GM12878 (cell line): ENCODE data around the gene SEC14L1. TPM values are rescaled to one million over a fixed set of nuclear protein-coding genes. Genes with fewer than 3 reads are reported as not detected.

Source experiments
- ATAC-seq: fragments of 200-7000 bp; cut with Tn5 transposase; 3 replicates; pipeline ENCODE4 v1.9.1; 2020; ENCODE audit warnings: mild to moderate bottlenecking, moderate library complexity
- BruUV-seq: library from RNA; stranded (reverse); fragments of 400-500 nt; replicated peaks from 2 replicates; lab custom pipeline; 2021; lab: Mats Ljungman, UMichigan
- CTCF ChIA-PET: fragments of 300-600 bp; sonication (Branson Sonifier 250); formaldehyde crosslinking; extraction: SDS; loops from one replicate; lab custom pipeline; 2021; ENCODE audit warnings: inconsistent platforms; lab: Yijun Ruan, JAX
- POLR2A ChIA-PET: fragments of 350-600 bp; formaldehyde crosslinking; extraction: SDS; loops from one replicate; lab custom pipeline; 2021; ENCODE audit warnings: inconsistent platforms; lab: Charles Lee
- RAD21 ChIA-PET: fragments of 300-600 bp; sonication (Branson Sonifier 250); formaldehyde crosslinking; loops from one replicate; lab custom pipeline; 2023; ENCODE audit warnings: antibody characterized with exemption; ENCODE audit not compliant: unreplicated experiment; lab: Charles Lee
- SMC1A ChIA-PET: fragments of 300-600 bp; sonication (Branson Sonifier 250); formaldehyde crosslinking; loops from one replicate; lab custom pipeline; 2023; ENCODE audit not compliant: unreplicated experiment, uncharacterized antibody; lab: Charles Lee
- DNase-seq: peaks from one replicate; pipeline ENCODE4 v3.0.0-alpha.2; 2011; ENCODE audit warnings: low read depth, low spot score
- FAIRE-seq: peaks from 3 replicates; lab custom pipeline; 2011; peaks lifted over from hg19 to GRCh38; lab: Jason Lieb, UNC
- H2AFZ ChIP-seq: 2 replicates; pipeline ENCODE4 v1.6.0; 2011; ENCODE audit warnings: low read depth, low read length, control low read depth; ENCODE audit not compliant: control insufficient read depth
- H3K27ac ChIP-seq: 2 replicates; pipeline ENCODE4 v1.5.1; 2011; ENCODE audit warnings: control low read depth; ENCODE audit not compliant: control insufficient read depth, insufficient read depth
- H3K27me3 ChIP-seq, 2 experiments: replicated peaks in 1 of 2; 2 replicates each; pipeline versions ENCODE4 v1.6.0 to v1.6.1; 2011; ENCODE audit warnings: low read length in 1 of 2; ENCODE audit not compliant: control insufficient read depth in 2 of 2, insufficient read depth in 2 of 2
- H3K36me3 ChIP-seq, 2 experiments: 2 replicates each; pipeline ENCODE4 v1.5.1; 2011; ENCODE audit warnings: low read length in 1 of 2; ENCODE audit not compliant: control insufficient read depth in 2 of 2, insufficient read depth in 2 of 2
- H3K4me1 ChIP-seq: 2 replicates; pipeline ENCODE4 v1.6.1; 2011; ENCODE audit warnings: mild to moderate bottlenecking, low read length, moderate library complexity, mixed read lengths; ENCODE audit not compliant: control insufficient read depth, insufficient read depth
- H3K4me2 ChIP-seq: 2 replicates; pipeline ENCODE4 v1.6.0; 2011; ENCODE audit warnings: control low read depth; ENCODE audit not compliant: control insufficient read depth, insufficient read depth
- H3K4me3 ChIP-seq: fragments of 200-600 bp; sonication (generic); 2 replicates; pipeline ENCODE4 v1.5.1; 2016
- H3K79me2 ChIP-seq: 2 replicates; pipeline ENCODE4 v1.6.0; 2011; ENCODE audit warnings: low read length; ENCODE audit not compliant: control insufficient read depth, insufficient read depth
- H3K9ac ChIP-seq: 2 replicates; pipeline ENCODE4 v1.8.0; 2011; ENCODE audit warnings: low read length, control low read depth, mixed read lengths; ENCODE audit not compliant: control insufficient read depth, insufficient read depth
- H3K9me3 ChIP-seq: replicated peaks from 3 replicates; pipeline ENCODE4 v1.5.1; 2011; ENCODE audit warnings: mild to moderate bottlenecking, low read length; ENCODE audit not compliant: control insufficient read depth, insufficient read depth
- H4K20me1 ChIP-seq: 2 replicates; pipeline ENCODE4 v1.6.0; 2011; ENCODE audit not compliant: control insufficient read depth, insufficient read depth
- CHD1 ChIP-seq: IDR thresholded peaks from 2 replicates; pipeline ENCODE4 v1.6.1; 2012; ENCODE audit warnings: low read depth, low read length, improper control_type of control experiment
- DPF2 ChIP-seq: fragments of 450-650 bp; IDR thresholded peaks from 2 replicates; pipeline ENCODE4 v1.6.1; 2017; ENCODE audit warnings: mild to moderate bottlenecking
- IKZF2 ChIP-seq, 2 experiments: fragments of 450-650 bp; IDR thresholded peaks; 2 replicates each; pipeline ENCODE4 v1.6.1; 2017; ENCODE audit warnings: mild to moderate bottlenecking in 2 of 2, moderate library complexity in 2 of 2
- IRF4 ChIP-seq: IDR thresholded peaks from 2 replicates; pipeline ENCODE4 v1.6.1; 2011; ENCODE audit warnings: low read depth, low read length
- MAX ChIP-seq: IDR thresholded peaks from 2 replicates; pipeline ENCODE4 v1.6.1; 2012; ENCODE audit warnings: low read depth, low read length, improper control_type of control experiment
- NFIC ChIP-seq: IDR thresholded peaks from 2 replicates; pipeline ENCODE4 v1.6.1; 2012; ENCODE audit warnings: low read depth, mild to moderate bottlenecking, inconsistent platforms, low read length, moderate library complexity
- NR2C2 ChIP-seq: IDR thresholded peaks from 2 replicates; pipeline ENCODE4 v1.6.1; 2011; ENCODE audit warnings: borderline replicate concordance, low read depth; ENCODE audit not compliant: control insufficient read depth, insufficient read length
- NRF1 ChIP-seq: conservative IDR thresholded peaks from 2 replicates; pipeline ENCODE4 v1.6.1; 2011; ENCODE audit warnings: mild to moderate bottlenecking, low read depth, low read length, improper control_type of control experiment
- RFX5 ChIP-seq: IDR thresholded peaks from 2 replicates; pipeline ENCODE4 v1.6.1; 2011; ENCODE audit warnings: low read depth, low read length, improper control_type of control experiment
- RUNX3 ChIP-seq: IDR thresholded peaks from 2 replicates; pipeline ENCODE4 v1.6.1; 2012; ENCODE audit warnings: low read length, inconsistent platforms
- SMARCA5 ChIP-seq: fragments of 450-650 bp; IDR thresholded peaks from 2 replicates; pipeline ENCODE4 v1.6.1; 2017; ENCODE audit warnings: mild to moderate bottlenecking
- SMC3 ChIP-seq: IDR thresholded peaks from 2 replicates; pipeline ENCODE4 v1.6.1; 2011; ENCODE audit warnings: low read length, improper control_type of control experiment, borderline replicate concordance
- ZBED1 ChIP-seq: IDR thresholded peaks from 2 replicates; pipeline ENCODE4 v1.6.1; 2016; ENCODE audit warnings: borderline replicate concordance
- WGBS: methylation state at CpG from one replicate; pipeline ENCODE4 v1.1.6; 2016; ENCODE audit warnings: low lambda C conversion rate; ENCODE audit not compliant: insufficient replicate concordance, insufficient coverage; ENCODE audit errors: missing lambda C conversion rate; 5-methylcytosine and 5-hydroxymethylcytosine counted together
- in situ Hi-C: fragments of 300-500 bp; cut with MboI; formaldehyde crosslinking; loops from 9 replicates; pipeline ENCODE4 v1.14.3; 2018; ENCODE audit warnings: mixed read lengths
- intact Hi-C: fragments of 100-400 bp; cut with micrococcal nuclease; formaldehyde crosslinking; loops from one replicate; pipeline ENCODE4 v1.14.2; 2022; ENCODE audit not compliant: unreplicated experiment
- polyA plus RNA-seq, 11 experiments: library from polyadenylated mRNA; depleted of rRNA in 4 of 11; unstranded in 6 of 11; stranded (reverse) in 5 of 11; fragments of >200 nt; fragmentation: Nextera tagmentation in 4 of 11; fragmentation: Illumina TruSeq in 1 of 11; extraction: Ambion mirVana in 4 of 11; extraction: Trizol in 1 of 11; gene quantifications; 1 replicate in 1 of 11; 2 replicates in 10 of 11; pipeline versions ENCODE4 v1.2.1 to v1.2.3, GENCODE V29; 2011 to 2016; ENCODE audit warnings: inconsistent platforms in 2 of 11, missing spikeins in 2 of 11, low read depth in 1 of 11
- total RNA-seq, 4 experiments: library from RNA; depleted of rRNA in 3 of 4; stranded (reverse); fragments of >200 nt in 3 of 4; fragmentation: Illumina TruSeq in 1 of 4; extraction: Trizol in 1 of 4; gene quantifications; 2 replicates each; pipeline versions ENCODE4 v1.2.1 to v1.2.3, GENCODE V29; 2013 to 2021
- TF ChIP-seq, protein P1 (sequence below): fragments of 450-650 bp; IDR thresholded peaks from 2 replicates; pipeline ENCODE4 v1.6.1; 2016; ENCODE audit warnings: mild to moderate bottlenecking
- TF ChIP-seq, protein P2 (sequence below): fragments of 450-650 bp; IDR thresholded peaks from 2 replicates; pipeline ENCODE4 v1.6.1; 2016; ENCODE audit warnings: mild to moderate bottlenecking, moderate library complexity, borderline replicate concordance
- TF ChIP-seq, protein P3 (sequence below): IDR thresholded peaks from 2 replicates; pipeline ENCODE4 v1.6.1; 2011; ENCODE audit warnings: low read depth, mild to moderate bottlenecking, low read length, moderate library complexity, borderline replicate concordance; ENCODE audit errors: extremely low read depth

The SEC14L1 gene
- total and polyA plus RNA-seq, 10 of the 15 experiments (the other 5 are each of a cell fraction or from before 2014, with no cell fraction given) = 6.3 to 66.1 (median 33.5) TPM

GRCh38 chr17:77140166-77140877 lies 447 bp upstream of the SEC14L1 start:
- FAIRE-seq = peak; percentile 89
- peak overlapping the region; percentile 34 for H3K4me3 ChIP-seq
- peak; percentile 83 for ATAC-seq
- H3K79me2 ChIP-seq = peaks cover 43% of the 10 kb centered on the region
- H2AFZ ChIP-seq = peak overlapping the region; percentile 81
- ChIA-PET RAD21 (interaction anchor here (0.6 to 5.6 kb wide), 23 partner anchors 11 to 414 kb away, joined by 3 to 87 read pairs (median 5); no protein-coding TSS in a partner anchor), CTCF (interaction anchor here (0.5 to 4.9 kb wide), 8 partner anchors 32 to 101 kb away, joined by 3 to 34 read pairs (median 3); no protein-coding TSS in a partner anchor), POLR2A (interaction anchor here (0.5 to 3.9 kb wide), 16 partner anchors 15 to 788 kb away, joined by 3 to 60 read pairs (median 4); no protein-coding TSS in a partner anchor), SMC1A (interaction anchor here (0.6 to 3.1 kb wide), 17 partner anchors 11 to 95 kb away, joined by 3 to 27 read pairs (median 6); no protein-coding TSS in a partner anchor)
- WGBS = 1% methylated on average over 45 of the region's 67 CpGs
- in situ Hi-C loops = no loop called here
- intact Hi-C loops = loop anchor here (1.0 to 2.0 kb wide), 4 partner anchors 33 to 104 kb away; no protein-coding TSS in a partner anchor
- H3K9me3 ChIP-seq = no peaks in the 10 kb centered on the region; the same call in 2 of the 3 replicates
- TSS peak; percentile 93 for BruUV-seq
- peaks cover 17% of the 10 kb centered on the region for H3K4me1 ChIP-seq
- peak overlapping the region; percentile 81 for H3K4me2 ChIP-seq
- peak; percentile 93 for DNase-seq
- peak overlapping the region; percentile 78 for H3K9ac ChIP-seq
- H3K36me3 ChIP-seq = no peaks in the 10 kb centered on the region
- no peaks in the 10 kb centered on the region for H4K20me1 ChIP-seq
- no peaks in the 10 kb centered on the region for H3K27me3 ChIP-seq
- H3K27ac ChIP-seq = peak overlapping the region; percentile 84
- peak; percentile 66; the same call in 1 of the 2 replicates for TF ChIP-seq SMARCA5
- TF ChIP-seq RFX5 = 0 out of 2 replicates have a peak, but pooled peaks have one; percentile 7
- TF ChIP-seq, protein P1, sequence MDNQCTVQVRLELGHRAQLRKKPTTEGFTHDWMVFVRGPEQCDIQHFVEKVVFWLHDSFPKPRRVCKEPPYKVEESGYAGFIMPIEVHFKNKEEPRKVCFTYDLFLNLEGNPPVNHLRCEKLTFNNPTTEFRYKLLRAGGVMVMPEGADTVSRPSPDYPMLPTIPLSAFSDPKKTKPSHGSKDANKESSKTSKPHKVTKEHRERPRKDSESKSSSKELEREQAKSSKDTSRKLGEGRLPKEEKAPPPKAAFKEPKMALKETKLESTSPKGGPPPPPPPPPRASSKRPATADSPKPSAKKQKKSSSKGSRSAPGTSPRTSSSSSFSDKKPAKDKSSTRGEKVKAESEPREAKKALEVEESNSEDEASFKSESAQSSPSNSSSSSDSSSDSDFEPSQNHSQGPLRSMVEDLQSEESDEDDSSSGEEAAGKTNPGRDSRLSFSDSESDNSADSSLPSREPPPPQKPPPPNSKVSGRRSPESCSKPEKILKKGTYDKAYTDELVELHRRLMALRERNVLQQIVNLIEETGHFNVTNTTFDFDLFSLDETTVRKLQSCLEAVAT = peak; percentile 70; the same call in 1 of the 2 replicates
- TF ChIP-seq IRF4 = no peak
- peak; percentile 22; the same call in 1 of the 2 replicates for TF ChIP-seq ZBED1
- TF ChIP-seq IKZF2 (IDR thresholded peaks at IDR 0.05) = peak; percentile 97 to 98
- TF ChIP-seq CHD1 = 0 out of 2 replicates have a peak, but pooled peaks have one; percentile 63
- peak; percentile 90 for TF ChIP-seq RUNX3
- TF ChIP-seq, protein P2, sequence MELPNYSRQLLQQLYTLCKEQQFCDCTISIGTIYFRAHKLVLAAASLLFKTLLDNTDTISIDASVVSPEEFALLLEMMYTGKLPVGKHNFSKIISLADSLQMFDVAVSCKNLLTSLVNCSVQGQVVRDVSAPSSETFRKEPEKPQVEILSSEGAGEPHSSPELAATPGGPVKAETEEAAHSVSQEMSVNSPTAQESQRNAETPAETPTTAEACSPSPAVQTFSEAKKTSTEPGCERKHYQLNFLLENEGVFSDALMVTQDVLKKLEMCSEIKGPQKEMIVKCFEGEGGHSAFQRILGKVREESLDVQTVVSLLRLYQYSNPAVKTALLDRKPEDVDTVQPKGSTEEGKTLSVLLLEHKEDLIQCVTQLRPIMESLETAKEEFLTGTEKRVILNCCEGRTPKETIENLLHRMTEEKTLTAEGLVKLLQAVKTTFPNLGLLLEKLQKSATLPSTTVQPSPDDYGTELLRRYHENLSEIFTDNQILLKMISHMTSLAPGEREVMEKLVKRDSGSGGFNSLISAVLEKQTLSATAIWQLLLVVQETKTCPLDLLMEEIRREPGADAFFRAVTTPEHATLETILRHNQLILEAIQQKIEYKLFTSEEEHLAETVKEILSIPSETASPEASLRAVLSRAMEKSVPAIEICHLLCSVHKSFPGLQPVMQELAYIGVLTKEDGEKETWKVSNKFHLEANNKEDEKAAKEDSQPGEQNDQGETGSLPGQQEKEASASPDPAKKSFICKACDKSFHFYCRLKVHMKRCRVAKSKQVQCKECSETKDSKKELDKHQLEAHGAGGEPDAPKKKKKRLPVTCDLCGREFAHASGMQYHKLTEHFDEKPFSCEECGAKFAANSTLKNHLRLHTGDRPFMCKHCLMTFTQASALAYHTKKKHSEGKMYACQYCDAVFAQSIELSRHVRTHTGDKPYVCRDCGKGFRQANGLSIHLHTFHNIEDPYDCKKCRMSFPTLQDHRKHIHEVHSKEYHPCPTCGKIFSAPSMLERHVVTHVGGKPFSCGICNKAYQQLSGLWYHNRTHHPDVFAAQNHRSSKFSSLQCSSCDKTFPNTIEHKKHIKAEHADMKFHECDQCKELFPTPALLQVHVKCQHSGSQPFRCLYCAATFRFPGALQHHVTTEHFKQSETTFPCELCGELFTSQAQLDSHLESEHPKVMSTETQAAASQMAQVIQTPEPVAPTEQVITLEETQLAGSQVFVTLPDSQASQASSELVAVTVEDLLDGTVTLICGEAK = no peak; the same call in 1 of the 2 replicates
- 0 out of 2 replicates have a peak, but pooled peaks have one; percentile 45 for TF ChIP-seq NFIC
- TF ChIP-seq, protein P3, sequence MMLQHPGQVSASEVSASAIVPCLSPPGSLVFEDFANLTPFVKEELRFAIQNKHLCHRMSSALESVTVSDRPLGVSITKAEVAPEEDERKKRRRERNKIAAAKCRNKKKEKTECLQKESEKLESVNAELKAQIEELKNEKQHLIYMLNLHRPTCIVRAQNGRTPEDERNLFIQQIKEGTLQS = no peak
- TF ChIP-seq NRF1 = peak; percentile 70
- TF ChIP-seq DPF2 = peak; percentile 94
- peak; percentile 85 for TF ChIP-seq MAX
- peak; percentile 22; the same call in 1 of the 2 replicates for TF ChIP-seq SMC3
- no peak for TF ChIP-seq NR2C2
